GM10266 (cell line): Measurements from ENCODE around the gene HES1.
"Not testable (repeated sequence)": the region's sequence is repeated elsewhere in the genome, so short reads cannot be mapped to it uniquely, and the experiment has no call there.

Source experiments
- DNase-seq: peaks from one replicate; pipeline ENCODE4 v3.0.0; 2012; ENCODE audit errors: extremely low spot score
- CTCF ChIP-seq: IDR thresholded peaks from 2 replicates; pipeline ENCODE4 v1.5.1; 2012; ENCODE audit warnings: mild to moderate bottlenecking, low read depth; ENCODE audit not compliant: control insufficient read depth, insufficient read depth; ENCODE audit errors: missing control alignments

HES1 gene

GRCh38 chr3:194090716-194091115, 45.2 kb upstream of the HES1 start:
- TF ChIP-seq CTCF, result no peak
- no peak for DNase-seq

- TF ChIP-seq CTCF, result no peak
- no peak for DNase-seq
Observed at GRCh38 chr3:194091141-194091540, 44.8 kb upstream of the HES1 start.

GRCh38 chr3:194091897-194092296, 44.1 kb upstream of the HES1 start:
- DNase-seq, result not testable (repeated sequence)

GRCh38 chr3:194092881-194093301, 43.1 kb upstream of the HES1 start:
- DNase-seq, result no peak
- no peak for TF ChIP-seq CTCF

GRCh38 chr3:194093842-194094241, 42.1 kb upstream of the HES1 start:
- no peak for DNase-seq
- TF ChIP-seq CTCF, result no peak

- TF ChIP-seq CTCF, result no peak
- DNase-seq, result no peak
Observed at GRCh38 chr3:194095464-194095863, 40.5 kb upstream of the HES1 start.

GRCh38 chr3:194095902-194096301, 40.0 kb upstream of the HES1 start:
- no peak for DNase-seq
- TF ChIP-seq CTCF, result no peak

GRCh38 chr3:194097141-194097882, 38.6 kb upstream of the HES1 start:
- TF ChIP-seq CTCF, result no peak
- no peak for DNase-seq
